Left ventricle myocardium superior (tissue), 1 donor: ENCODE results near the gene CFAP54. TPM values are rescaled to one million over a fixed set of nuclear protein-coding genes. Genes with fewer than 3 reads are reported as not detected.

ENCODE experiments used
- ATAC-seq: fragments of 200-7000 bp; cut with Tn5 transposase; one replicate; pipeline ENCODE4 v1.9.1; 2020; ENCODE audit warnings: mild to moderate bottlenecking, moderate library complexity
- DNase-seq: peaks from one replicate; pipeline ENCODE4 v3.0.0-alpha.2; 2020
- intact Hi-C: fragments of 100-400 bp; cut with micrococcal nuclease; formaldehyde crosslinking; loops from one replicate; pipeline ENCODE4 v1.11.0; 2022
- total RNA-seq: library from RNA; stranded (reverse); fragmentation: NEBNext Ultra II Directional; extraction: Animal tissue kit (Norgen Biotek cat#: 25700); gene quantifications from one replicate; pipeline ENCODE4 v1.2.1, GENCODE V29; 2021
- donor health status: DM: no; HTN: yes; CAD: no; lungs with severe emphysema.

CFAP54 gene
- total RNA-seq, 1 donor from 2014 or later = 0.10 TPM

GRCh38 chr12:96864335-96864734, 375.0 kb downstream of the CFAP54 start:
- DNase-seq (no peak), ATAC-seq (no peak)
- intact Hi-C loops = no loop called here

GRCh38 chr12:96866801-96867590, 377.6 kb downstream of the CFAP54 start:
- no peak for ATAC-seq
- no peak for DNase-seq
- intact Hi-C loops = no loop called here

- intact Hi-C loops = no loop called here
- DNase-seq (no peak), ATAC-seq (no peak)
Observed at GRCh38 chr12:96870946-96871345, 381.6 kb downstream of the CFAP54 start.

GRCh38 chr12:96872961-96873360, 383.6 kb downstream of the CFAP54 start:
- intact Hi-C loops = no loop called here
- DNase-seq (no peak), ATAC-seq (no peak)

GRCh38 chr12:96874211-96874610, 384.8 kb downstream of the CFAP54 start:
- ATAC-seq (no peak), DNase-seq (no peak)
- intact Hi-C loops = no loop called here

GRCh38 chr12:96876966-96877365, 387.6 kb downstream of the CFAP54 start:
- no peak for DNase-seq
- ATAC-seq = no peak
- intact Hi-C loops = no loop called here

GRCh38 chr12:96878704-96879103, 389.3 kb downstream of the CFAP54 start:
- intact Hi-C loops = no loop called here
- ATAC-seq = no peak
- no peak for DNase-seq

GRCh38 chr12:96879301-96879700, 389.9 kb downstream of the CFAP54 start:
- no peak for ATAC-seq
- no peak for DNase-seq
- intact Hi-C loops = no loop called here

GRCh38 chr12:96880220-96880619, 390.8 kb downstream of the CFAP54 start:
- intact Hi-C loops = no loop called here

GRCh38 chr12:96881608-96882007, 392.2 kb downstream of the CFAP54 start:
- no peak for DNase-seq
- intact Hi-C loops = no loop called here
- no peak for ATAC-seq

More at GRCh38 chr12:96880220-96880619, 390.8 kb downstream of the CFAP54 start:
- ATAC-seq (no peak), DNase-seq (no peak)

- DNase-seq (no peak), ATAC-seq (no peak)
- intact Hi-C loops = no loop called here
Observed at GRCh38 chr12:96882862-96883261, 393.5 kb downstream of the CFAP54 start.

GRCh38 chr12:96883571-96883970, 394.2 kb downstream of the CFAP54 start:
- DNase-seq = no peak
- no peak for ATAC-seq
- intact Hi-C loops = no loop called here

GRCh38 chr12:96886998-96887677, 397.8 kb downstream of the CFAP54 start:
- ATAC-seq = peak; percentile 25
- DNase-seq = no peak
- intact Hi-C loops = no loop called here

GRCh38 chr12:96889273-96889933, 400.0 kb downstream of the CFAP54 start:
- DNase-seq (no peak), ATAC-seq (no peak)
- intact Hi-C loops = no loop called here

GRCh38 chr12:96890331-96890730, 401.0 kb downstream of the CFAP54 start:
- ATAC-seq (no peak), DNase-seq (no peak)
- intact Hi-C loops = no loop called here

- ATAC-seq = no peak
- DNase-seq = no peak
- intact Hi-C loops = no loop called here
Observed at GRCh38 chr12:96892104-96892503, 402.7 kb downstream of the CFAP54 start.

- ATAC-seq = no peak
- intact Hi-C loops = no loop called here
- no peak for DNase-seq
Observed at GRCh38 chr12:96897421-96897820, 408.0 kb downstream of the CFAP54 start.

GRCh38 chr12:96901175-96901574, 411.8 kb downstream of the CFAP54 start:
- intact Hi-C loops = no loop called here
- DNase-seq = no peak
- no peak for ATAC-seq

- no peak for DNase-seq
- intact Hi-C loops = no loop called here
- ATAC-seq = no peak
Observed at GRCh38 chr12:96902076-96902475, 412.7 kb downstream of the CFAP54 start.

GRCh38 chr12:96906498-96906848, 417.1 kb downstream of the CFAP54 start:
- intact Hi-C loops = no loop called here
- ATAC-seq = no peak
- DNase-seq = no peak
